Measurements from ENCODE around the gene EMC7.

- TF ChIP-seq, protein P1, sequence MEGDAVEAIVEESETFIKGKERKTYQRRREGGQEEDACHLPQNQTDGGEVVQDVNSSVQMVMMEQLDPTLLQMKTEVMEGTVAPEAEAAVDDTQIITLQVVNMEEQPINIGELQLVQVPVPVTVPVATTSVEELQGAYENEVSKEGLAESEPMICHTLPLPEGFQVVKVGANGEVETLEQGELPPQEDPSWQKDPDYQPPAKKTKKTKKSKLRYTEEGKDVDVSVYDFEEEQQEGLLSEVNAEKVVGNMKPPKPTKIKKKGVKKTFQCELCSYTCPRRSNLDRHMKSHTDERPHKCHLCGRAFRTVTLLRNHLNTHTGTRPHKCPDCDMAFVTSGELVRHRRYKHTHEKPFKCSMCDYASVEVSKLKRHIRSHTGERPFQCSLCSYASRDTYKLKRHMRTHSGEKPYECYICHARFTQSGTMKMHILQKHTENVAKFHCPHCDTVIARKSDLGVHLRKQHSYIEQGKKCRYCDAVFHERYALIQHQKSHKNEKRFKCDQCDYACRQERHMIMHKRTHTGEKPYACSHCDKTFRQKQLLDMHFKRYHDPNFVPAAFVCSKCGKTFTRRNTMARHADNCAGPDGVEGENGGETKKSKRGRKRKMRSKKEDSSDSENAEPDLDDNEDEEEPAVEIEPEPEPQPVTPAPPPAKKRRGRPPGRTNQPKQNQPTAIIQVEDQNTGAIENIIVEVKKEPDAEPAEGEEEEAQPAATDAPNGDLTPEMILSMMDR (IDR thresholded peaks at IDR 0.05) = no peak
- no peak for TF ChIP-seq POLR2A (IDR thresholded peaks at IDR 0.05)
These were observed 13.1 kb upstream of the EMC7 start for GRCh38 chr15:34114739-34115138.
